ENCODE results near the gene MAIP1. TPM values are rescaled to one million over a fixed set of nuclear protein-coding genes. Genes with fewer than 3 reads are reported as not detected.
A peak's percentile ranks its signal among the peaks of the same experiment; 100 is the strongest.

The MAIP1 gene
- total and polyA plus RNA-seq, 2 experiments from 2014 or later, result 15.5 to 18.7 TPM

GRCh38 chr2:199985625-199986207, 30.3 kb downstream of the MAIP1 start:
- no peaks in the 10 kb centered on the region for H3F3A ChIP-seq (ENCODE audit: insufficient read depth)
- WGBS, 2 experiments (ENCODE audit: low coverage in 1 of 2, low lambda C conversion rate in 2 of 2, missing lambda C conversion rate in 2 of 2), result 51 to 52% methylated on average over 6 of the region's 6 CpGs
- H3K4me1 ChIP-seq (ENCODE audit: insufficient read depth), result no peaks in the 10 kb centered on the region
- DNase-seq, result peak; percentile 80
- no peaks in the 10 kb centered on the region for H3K27me3 ChIP-seq (replicated peaks; ENCODE audit: insufficient read depth)
- H3K36me3 ChIP-seq (ENCODE audit: low read depth), result no peaks in the 10 kb centered on the region
- H3K27ac ChIP-seq, result no peak overlapping the region
- H2AFZ ChIP-seq, result peak overlapping the region; percentile 80
- H3K4me3 ChIP-seq, result no peak overlapping the region
- H3K9ac ChIP-seq, result no peak overlapping the region
- H3K9me3 ChIP-seq (ENCODE audit: low read depth), result no peaks in the 10 kb centered on the region
- H3K4me2 ChIP-seq (ENCODE audit: unreplicated experiment), result no peak overlapping the region
- in situ Hi-C loops (cut with MboI), result no loop called here
- no peaks in the 10 kb centered on the region for H3K79me2 ChIP-seq (ENCODE audit: insufficient read depth)
- no peaks in the 10 kb centered on the region for H4K20me1 ChIP-seq (ENCODE audit: insufficient read depth)
- no peaks in the 10 kb centered on the region for H3K9me2 ChIP-seq (ENCODE audit: insufficient read depth)
- no peak for TF ChIP-seq EZH2phosphoT487 (IDR thresholded peaks at IDR 0.05; ENCODE audit: insufficient read depth, low read depth)
- no peak for TF ChIP-seq EZH2 (IDR thresholded peaks at IDR 0.05; ENCODE audit: insufficient read depth, poor library complexity, severe bottlenecking)

GRCh38 chr2:199987586-199987985, 32.2 kb downstream of the MAIP1 start:
- H3K4me2 ChIP-seq (ENCODE audit: unreplicated experiment), result no peak overlapping the region
- no peaks in the 10 kb centered on the region for H3K27me3 ChIP-seq (replicated peaks; ENCODE audit: insufficient read depth)
- DNase-seq, result no peak
- H3K4me3 ChIP-seq, result no peak overlapping the region
- H3K36me3 ChIP-seq (ENCODE audit: low read depth), result no peaks in the 10 kb centered on the region
- no peak overlapping the region for H3K27ac ChIP-seq
- in situ Hi-C loops (cut with MboI), result no loop called here
- WGBS, 2 experiments (ENCODE audit: low coverage in 1 of 2, low lambda C conversion rate in 2 of 2, missing lambda C conversion rate in 2 of 2), result 92 to 95% methylated on average over 2 of the region's 2 CpGs
- H3K9ac ChIP-seq, result no peak overlapping the region
- no peak for TF ChIP-seq EZH2 (IDR thresholded peaks at IDR 0.05; ENCODE audit: insufficient read depth, poor library complexity, severe bottlenecking)
- no peak for TF ChIP-seq EZH2phosphoT487 (IDR thresholded peaks at IDR 0.05; ENCODE audit: insufficient read depth, low read depth)
- H3K79me2 ChIP-seq (ENCODE audit: insufficient read depth), result no peaks in the 10 kb centered on the region
- no peaks in the 10 kb centered on the region for H4K20me1 ChIP-seq (ENCODE audit: insufficient read depth)
- no peaks in the 10 kb centered on the region for H3K4me1 ChIP-seq (ENCODE audit: insufficient read depth)
- H2AFZ ChIP-seq, result no peak overlapping the region
- no peaks in the 10 kb centered on the region for H3K9me2 ChIP-seq (ENCODE audit: insufficient read depth)
- H3K9me3 ChIP-seq (ENCODE audit: low read depth), result no peaks in the 10 kb centered on the region
- H3F3A ChIP-seq (ENCODE audit: insufficient read depth), result no peaks in the 10 kb centered on the region

GRCh38 chr2:199988151-199988550, 32.8 kb downstream of the MAIP1 start:
- no peak overlapping the region for H3K27ac ChIP-seq
- no peak overlapping the region for H2AFZ ChIP-seq
- no peak overlapping the region for H3K4me3 ChIP-seq
- no peak for TF ChIP-seq EZH2 (IDR thresholded peaks at IDR 0.05; ENCODE audit: insufficient read depth, poor library complexity, severe bottlenecking)
- no peaks in the 10 kb centered on the region for H3K4me1 ChIP-seq (ENCODE audit: insufficient read depth)
- H3K36me3 ChIP-seq (ENCODE audit: low read depth), result no peaks in the 10 kb centered on the region
- H3K9ac ChIP-seq, result no peak overlapping the region
- no peak for DNase-seq
- 71 to 74% methylated on average over 7 of the region's 7 CpGs for WGBS, 2 experiments (ENCODE audit: low coverage in 1 of 2, low lambda C conversion rate in 2 of 2, missing lambda C conversion rate in 2 of 2)
- H3K9me3 ChIP-seq (ENCODE audit: low read depth), result no peaks in the 10 kb centered on the region
- H3K79me2 ChIP-seq (ENCODE audit: insufficient read depth), result no peaks in the 10 kb centered on the region
- no peaks in the 10 kb centered on the region for H4K20me1 ChIP-seq (ENCODE audit: insufficient read depth)
- in situ Hi-C loops (cut with MboI), result no loop called here
- H3K4me2 ChIP-seq (ENCODE audit: unreplicated experiment), result no peak overlapping the region
- no peaks in the 10 kb centered on the region for H3F3A ChIP-seq (ENCODE audit: insufficient read depth)
- H3K27me3 ChIP-seq (replicated peaks; ENCODE audit: insufficient read depth), result no peaks in the 10 kb centered on the region
- no peaks in the 10 kb centered on the region for H3K9me2 ChIP-seq (ENCODE audit: insufficient read depth)

GRCh38 chr2:199989822-199990221, 34.4 kb downstream of the MAIP1 start:
- H3K79me2 ChIP-seq (ENCODE audit: insufficient read depth), result no peaks in the 10 kb centered on the region
- no peaks in the 10 kb centered on the region for H3K4me1 ChIP-seq (ENCODE audit: insufficient read depth)
- H3K9me2 ChIP-seq (ENCODE audit: insufficient read depth), result no peaks in the 10 kb centered on the region
- no peak overlapping the region for H3K27ac ChIP-seq
- no peak overlapping the region for H2AFZ ChIP-seq
- in situ Hi-C loops (cut with MboI), result loop anchor here (10.0 kb wide), 1 partner anchor 315 kb away; the partner anchor contains the start of gene SPATS2L
- no peak overlapping the region for H3K9ac ChIP-seq
- H3F3A ChIP-seq (ENCODE audit: insufficient read depth), result no peaks in the 10 kb centered on the region
- H4K20me1 ChIP-seq (ENCODE audit: insufficient read depth), result no peaks in the 10 kb centered on the region
- no peaks in the 10 kb centered on the region for H3K27me3 ChIP-seq (replicated peaks; ENCODE audit: insufficient read depth)
- DNase-seq, result no peak
- no peaks in the 10 kb centered on the region for H3K9me3 ChIP-seq (ENCODE audit: low read depth)
- 90 to 94% methylated on average over 5 of the region's 5 CpGs for WGBS, 2 experiments (ENCODE audit: low coverage in 1 of 2, low lambda C conversion rate in 2 of 2, missing lambda C conversion rate in 2 of 2)
- H3K36me3 ChIP-seq (ENCODE audit: low read depth), result no peaks in the 10 kb centered on the region
- no peak overlapping the region for H3K4me3 ChIP-seq
- no peak for TF ChIP-seq EZH2phosphoT487 (IDR thresholded peaks at IDR 0.05; ENCODE audit: insufficient read depth, low read depth)
- no peak for TF ChIP-seq EZH2 (IDR thresholded peaks at IDR 0.05; ENCODE audit: insufficient read depth, poor library complexity, severe bottlenecking)
- H3K4me2 ChIP-seq (ENCODE audit: unreplicated experiment), result no peak overlapping the region

Data from GM23248 (cell line).